ENCODE measurements around the gene MYL9. TPM values are rescaled to one million over a fixed set of nuclear protein-coding genes. Genes with fewer than 3 reads are reported as not detected.

The MYL9 gene
- total and polyA plus RNA-seq, 4 donors: 0.98 to 27.0 (median 7.6) TPM

GRCh38 chr20:36582322-36582721, 41.0 kb downstream of the MYL9 start:
- no peaks in the 10 kb centered on the region for H3K9me3 ChIP-seq (ENCODE audit: control insufficient read depth in 4 of 4, low read length in 3 of 4)
- H3K4me1 ChIP-seq (ENCODE audit: control insufficient read depth in 4 of 4, insufficient read depth in 4 of 4, low read length in 3 of 4): no peaks in the 10 kb centered on the region
- 92% methylated on average over 4 of the region's 4 CpGs for WGBS
- H3K9ac ChIP-seq (ENCODE audit: low read depth in 1 of 2, low read length in 2 of 2): no peak overlapping the region
- no peak overlapping the region for H3K27ac ChIP-seq (ENCODE audit: low read depth in 1 of 2, low read length in 2 of 2)
- no peak overlapping the region for H3K4me3 ChIP-seq (ENCODE audit: low read depth in 1 of 3, low read length in 3 of 3)
- no peak for DNase-seq (ENCODE audit: low spot score)
- TF ChIP-seq SP1 (IDR thresholded peaks at IDR 0.05) (no peak), ATF3 (IDR thresholded peaks at IDR 0.05) (no peak), ZBTB33 (IDR thresholded peaks at IDR 0.05) (no peak)
- peaks cover 8 to 22% (median 16%) of the 10 kb centered on the region in 4 donors for H3K36me3 ChIP-seq (ENCODE audit: control insufficient read depth in 4 of 4, insufficient read depth in 3 of 4, low read depth in 1 of 4, low read length in 3 of 4)
- H3K27me3 ChIP-seq (ENCODE audit: control insufficient read depth in 4 of 4, insufficient read depth in 4 of 4, low read length in 3 of 4): no peaks in the 10 kb centered on the region

GRCh38 chr20:36582821-36583220, 41.5 kb downstream of the MYL9 start:
- no peak overlapping the region for H3K4me3 ChIP-seq (ENCODE audit: low read depth in 1 of 3, low read length in 3 of 3)
- H3K4me1 ChIP-seq (ENCODE audit: control insufficient read depth in 4 of 4, insufficient read depth in 4 of 4, low read length in 3 of 4): no peaks in the 10 kb centered on the region
- H3K36me3 ChIP-seq (ENCODE audit: control insufficient read depth in 4 of 4, insufficient read depth in 3 of 4, low read depth in 1 of 4, low read length in 3 of 4): peaks cover 8 to 23% (median 16%) of the 10 kb centered on the region in 4 donors
- H3K27me3 ChIP-seq (ENCODE audit: control insufficient read depth in 4 of 4, insufficient read depth in 4 of 4, low read length in 3 of 4): no peaks in the 10 kb centered on the region
- H3K27ac ChIP-seq (ENCODE audit: low read depth in 1 of 2, low read length in 2 of 2): no peak overlapping the region
- H3K9ac ChIP-seq (ENCODE audit: low read depth in 1 of 2, low read length in 2 of 2): no peak overlapping the region
- 96% methylated on average over 4 of the region's 4 CpGs for WGBS
- DNase-seq (ENCODE audit: low spot score): no peak
- no peaks in the 10 kb centered on the region for H3K9me3 ChIP-seq (ENCODE audit: control insufficient read depth in 4 of 4, low read length in 3 of 4)
- TF ChIP-seq SP1 (IDR thresholded peaks at IDR 0.05) (no peak), RXRA (IDR thresholded peaks at IDR 0.05) (no peak), ZBTB33 (IDR thresholded peaks at IDR 0.05) (no peak), YY1 (IDR thresholded peaks at IDR 0.05) (no peak), ATF3 (IDR thresholded peaks at IDR 0.05) (no peak), HNF4A (conservative IDR thresholded peaks at IDR 0.05) (no peak), FOXA2 (IDR thresholded peaks at IDR 0.05) (no peak), REST (IDR thresholded peaks at IDR 0.05) (no peak), CTCF (IDR thresholded peaks at IDR 0.05; ENCODE audit: low read depth, low read length, missing input control) (no peak), RAD21 (IDR thresholded peaks at IDR 0.05) (no peak), MAX (IDR thresholded peaks at IDR 0.05) (no peak), EGR1 (IDR thresholded peaks at IDR 0.05; ENCODE audit: low read depth in 2 of 2) (no peak)

Measured in liver (tissue), 9 donors.